ENCODE results near the gene PDE4D. TPM values are rescaled to one million over a fixed set of nuclear protein-coding genes. Genes with fewer than 3 reads are reported as not detected.

Gene PDE4D
- total RNA-seq, 1 donor from 2014 or later, result 50.0 TPM

GRCh38 chr5:59332236-59332973 lies 561.1 kb downstream of the PDE4D start:
- DNase-seq (ENCODE audit: extremely low spot score, unreplicated experiment), result no peak
- Mint-ChIP-seq H3K36me3 (peaks cover 9% of the 10 kb centered on the region), H3K4me1 (ENCODE audit: unreplicated experiment) (peaks cover 39% of the 10 kb centered on the region), H3K4me3 (no peak overlapping the region), H3K9me3 (no peaks in the 10 kb centered on the region), H3K27me3 (peaks cover 5% of the 10 kb centered on the region), H3K27ac (no peak overlapping the region)
- TF ChIP-seq CTCF (conservative IDR thresholded peaks at IDR 0.05), result no peak

GRCh38 chr5:59330680-59331079 lies 562.8 kb downstream of the PDE4D start:
- Mint-ChIP-seq H3K4me3 (peak overlapping the region; percentile 2), H3K9me3 (no peaks in the 10 kb centered on the region), H3K27me3 (peaks cover 5% of the 10 kb centered on the region), H3K27ac (peak overlapping the region; percentile 81), H3K36me3 (peaks cover 9% of the 10 kb centered on the region), H3K4me1 (ENCODE audit: unreplicated experiment) (peaks cover 36% of the 10 kb centered on the region)
- no peak for TF ChIP-seq CTCF (conservative IDR thresholded peaks at IDR 0.05)
- DNase-seq (ENCODE audit: extremely low spot score, unreplicated experiment), result no peak

- H3K36me3 Mint-ChIP-seq, result peaks cover 9% of the 10 kb centered on the region
- DNase-seq (ENCODE audit: extremely low spot score, unreplicated experiment), result no peak
- H3K27ac Mint-ChIP-seq, result no peak overlapping the region
- H3K4me1 Mint-ChIP-seq (ENCODE audit: unreplicated experiment), result peaks cover 45% of the 10 kb centered on the region
- H3K4me3 Mint-ChIP-seq, result no peak overlapping the region
- H3K27me3 Mint-ChIP-seq, result peaks cover 5% of the 10 kb centered on the region
- no peak for TF ChIP-seq CTCF (conservative IDR thresholded peaks at IDR 0.05)
- H3K9me3 Mint-ChIP-seq, result no peaks in the 10 kb centered on the region
These were observed 564.7 kb downstream of the PDE4D start for GRCh38 chr5:59328709-59329296.

- H3K27me3 Mint-ChIP-seq, result peaks cover 5% of the 10 kb centered on the region
- no peak for TF ChIP-seq CTCF (conservative IDR thresholded peaks at IDR 0.05)
- H3K36me3 Mint-ChIP-seq, result peaks cover 9% of the 10 kb centered on the region
- no peak overlapping the region for H3K4me3 Mint-ChIP-seq
- DNase-seq (ENCODE audit: extremely low spot score, unreplicated experiment), result no peak
- no peak overlapping the region for H3K27ac Mint-ChIP-seq
- H3K4me1 Mint-ChIP-seq (ENCODE audit: unreplicated experiment), result peaks cover 42% of the 10 kb centered on the region
- H3K9me3 Mint-ChIP-seq, result no peaks in the 10 kb centered on the region
These were observed 566.1 kb downstream of the PDE4D start for GRCh38 chr5:59327191-59327980.

- Mint-ChIP-seq H3K27ac (no peak overlapping the region), H3K4me1 (ENCODE audit: unreplicated experiment) (peaks cover 42% of the 10 kb centered on the region)
- no peak for TF ChIP-seq CTCF (conservative IDR thresholded peaks at IDR 0.05)
These were observed 566.9 kb downstream of the PDE4D start for GRCh38 chr5:59326596-59326995.

More at GRCh38 chr5:59326596-59326995, 566.9 kb downstream of the PDE4D start:
- H3K27me3 Mint-ChIP-seq, result peaks cover 5% of the 10 kb centered on the region
- no peak overlapping the region for H3K4me3 Mint-ChIP-seq
- DNase-seq (ENCODE audit: extremely low spot score, unreplicated experiment), result no peak
- no peaks in the 10 kb centered on the region for H3K9me3 Mint-ChIP-seq
- peaks cover 9% of the 10 kb centered on the region for H3K36me3 Mint-ChIP-seq

All from type B pancreatic cell (in vitro differentiated cells).